Effector CD8-positive, alpha-beta T cell (primary cell): ENCODE results near the gene AGER.
"Not testable (repeated sequence)": the region's sequence is repeated elsewhere in the genome, so short reads cannot be mapped to it uniquely, and the experiment has no call there.

ENCODE experiments used
- DNase-seq: peaks from one replicate; lab custom pipeline; 2025; lab: John Stamatoyannopoulos, UW

The AGER gene

DNA sequence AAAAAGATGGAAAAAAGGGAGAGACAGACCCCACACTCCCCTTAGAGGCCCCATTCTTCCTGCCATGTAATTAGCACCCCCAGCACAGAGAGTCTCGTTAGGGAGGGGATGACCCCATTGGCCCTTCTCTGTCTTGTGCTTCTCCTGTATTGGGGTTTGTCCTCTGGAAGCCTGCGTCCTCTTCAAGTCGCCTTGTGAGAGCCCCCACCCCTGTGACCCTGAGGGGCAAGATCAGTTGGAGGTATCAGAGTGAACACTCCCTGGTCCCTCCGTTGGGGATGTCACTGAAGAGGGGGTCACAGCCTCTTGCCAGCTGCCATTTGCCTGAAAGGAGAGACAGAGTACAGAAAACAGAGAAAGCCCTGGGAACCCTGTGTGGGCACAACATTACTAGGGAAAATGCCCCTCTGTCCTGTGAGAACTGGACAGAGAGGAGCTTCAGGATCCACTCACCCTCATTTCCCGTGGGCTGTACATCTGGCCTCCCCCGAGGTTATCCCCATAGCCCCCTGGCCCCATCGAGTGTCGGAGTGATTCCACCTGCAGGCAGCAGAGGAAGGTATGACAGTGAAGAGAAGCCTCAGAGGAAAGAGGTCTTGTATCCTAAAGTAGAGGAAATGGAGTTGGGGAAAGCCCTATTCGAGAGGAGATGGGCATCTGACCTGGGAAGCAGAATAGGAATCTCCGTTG lies 2.2 kb upstream of the AGER start:
- DNase-seq, result not testable (repeated sequence)

GRCh38 chr6:32185681-32186131 lies 1.7 kb upstream of the AGER start:
- not testable (repeated sequence) for DNase-seq

GRCh38 chr6:32183483-32184083 lies 470 bp downstream of the AGER start:
- DNase-seq, result no peak

DNA sequence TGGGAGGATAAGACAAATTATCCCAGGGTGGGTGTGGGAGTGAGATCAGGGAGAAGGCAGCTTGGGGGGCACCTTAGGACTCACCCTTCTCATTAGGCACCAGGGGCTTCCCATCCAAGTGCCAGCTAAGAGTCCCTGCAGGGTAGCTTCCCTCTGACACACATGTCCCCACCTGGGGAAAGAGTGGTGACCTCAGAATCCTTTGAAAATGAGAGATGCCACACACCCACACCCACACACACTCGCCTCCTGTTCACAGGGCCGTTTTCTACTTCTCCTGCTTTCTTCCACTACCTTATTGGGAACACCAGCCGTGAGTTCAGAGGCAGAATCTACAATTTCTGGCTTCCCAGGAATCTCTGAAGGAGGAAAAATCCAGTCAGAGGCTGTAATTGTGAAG lies 1.0 kb downstream of the AGER start:
- DNase-seq, result no peak

DNA sequence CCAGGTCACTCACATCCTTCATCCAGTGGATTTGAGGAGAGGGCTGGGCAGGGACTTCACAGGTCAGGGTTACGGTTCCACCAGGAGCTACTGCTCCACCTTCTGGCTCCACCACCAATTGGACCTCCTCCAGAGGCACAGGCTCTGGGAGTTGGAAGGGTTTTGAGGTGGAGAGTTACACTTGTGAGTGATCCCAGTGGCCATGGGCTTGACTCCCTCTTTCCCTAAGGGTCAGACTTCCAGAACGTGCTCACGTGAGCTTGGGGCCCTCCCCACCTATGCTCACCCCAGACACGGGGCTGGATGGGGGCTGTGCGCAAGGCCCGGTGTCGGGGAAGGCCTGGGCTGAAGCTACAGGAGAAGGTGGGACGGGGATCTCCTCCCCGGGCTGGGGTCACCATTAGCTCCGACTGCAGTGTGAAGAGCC lies 1.5 kb downstream of the AGER start:
- no peak for DNase-seq

- DNase-seq, result no peak
Measured at GRCh38 chr6:32181915-32182529, 2.0 kb downstream of the AGER start.

GRCh38 chr6:32181148-32181702 lies 2.8 kb downstream of the AGER start:
- no peak for DNase-seq

GRCh38 chr6:32179766-32180405 lies 4.2 kb downstream of the AGER start:
- no peak for DNase-seq

DNA sequence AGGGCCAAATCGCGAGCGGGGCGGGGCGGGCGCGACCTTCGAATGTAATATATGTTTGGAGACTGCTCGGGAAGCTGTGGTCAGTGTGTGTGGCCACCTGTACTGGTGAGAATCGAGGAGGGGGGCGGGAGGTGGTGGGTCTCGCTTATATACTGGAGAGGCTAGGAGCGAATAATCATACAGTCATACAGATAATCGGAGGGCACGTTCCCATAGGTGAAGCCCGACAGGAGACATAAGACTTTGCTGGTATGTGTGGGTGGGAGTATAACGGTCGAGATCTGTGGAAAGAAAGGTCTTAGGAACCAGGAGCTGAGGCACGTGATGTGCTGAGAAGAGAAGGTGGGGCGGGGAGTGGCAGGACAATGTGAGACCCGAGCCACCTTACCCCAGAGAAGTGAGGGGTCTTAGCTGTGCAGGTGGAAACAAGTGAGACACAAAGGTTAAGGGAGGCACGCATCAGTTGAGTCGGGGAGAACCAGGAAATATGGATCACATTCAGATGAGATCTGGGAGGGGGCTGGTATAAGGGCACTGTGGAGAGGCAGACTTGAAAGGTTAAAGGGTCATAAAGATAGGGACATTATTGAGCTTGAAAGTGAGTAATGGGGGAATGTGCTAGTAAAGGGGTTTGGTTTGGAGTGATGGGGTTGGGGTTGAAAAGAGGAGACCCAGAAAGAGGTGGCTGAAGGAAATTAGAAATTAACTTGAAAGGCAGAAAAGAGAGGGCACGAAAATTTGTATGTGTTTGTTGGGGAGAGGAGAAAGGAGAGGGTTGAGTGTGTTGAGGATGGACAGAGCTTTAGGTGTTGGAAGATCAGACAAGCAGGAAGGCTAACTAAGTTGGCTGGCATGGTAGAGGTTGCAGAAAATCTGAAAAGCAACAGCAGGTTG lies 5.3 kb downstream of the AGER start:
- DNase-seq, result no peak

- peak; percentile 94 for DNase-seq
Measured at GRCh38 chr6:32177788-32178546, 6.1 kb downstream of the AGER start, which contains the start of gene RNF5. RNF5 (plus strand) TSS chr6:32178405; CDS start chr6:32178512, 107 bp downstream.

DNA sequence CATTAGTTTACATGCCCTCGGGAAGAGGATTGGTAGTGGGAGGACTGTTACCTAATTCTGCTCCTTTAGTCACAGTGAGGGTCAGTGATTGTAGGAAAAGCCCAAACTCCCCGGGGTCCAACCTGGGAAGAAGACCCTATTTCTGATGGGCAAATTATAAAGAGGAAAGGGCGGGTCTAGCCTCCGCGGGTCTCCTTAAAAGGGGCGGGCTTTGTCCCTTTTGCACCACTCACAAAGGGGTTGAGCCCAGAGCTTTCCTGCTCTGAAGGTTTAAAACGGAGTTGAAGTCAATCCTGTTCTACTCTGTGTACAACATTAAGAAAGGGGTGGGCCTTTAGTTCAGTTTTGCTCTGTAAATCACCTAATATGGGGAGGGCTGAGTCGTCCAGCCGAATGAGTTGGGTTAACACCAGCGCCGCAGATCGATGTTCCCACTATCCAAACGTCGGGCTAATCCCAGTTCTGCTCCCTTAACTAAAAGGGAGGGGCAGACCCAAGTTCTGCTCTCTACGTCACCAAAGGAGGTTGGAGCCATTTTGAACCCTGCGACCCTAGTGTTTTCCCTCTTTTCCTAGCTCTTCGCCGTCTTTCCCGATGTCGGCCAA lies 6.8 kb downstream of the AGER start:
- peak; percentile 45 for DNase-seq

- no peak for DNase-seq
Measured at GRCh38 chr6:32176476-32177182, 7.4 kb downstream of the AGER start.

- DNase-seq, result peak; percentile 90
Measured at GRCh38 chr6:32175711-32176475, 8.2 kb downstream of the AGER start, which contains the start of gene AGPAT1. AGPAT1 (minus strand) TSS chr6:32176084; CDS start chr6:32171496, 4,588 bp downstream.

GRCh38 chr6:32175322-32175710 lies 8.7 kb downstream of the AGER start:
- DNase-seq, result no peak

- DNase-seq, result no peak
Measured at GRCh38 chr6:32174416-32174815, 9.6 kb downstream of the AGER start.

DNA sequence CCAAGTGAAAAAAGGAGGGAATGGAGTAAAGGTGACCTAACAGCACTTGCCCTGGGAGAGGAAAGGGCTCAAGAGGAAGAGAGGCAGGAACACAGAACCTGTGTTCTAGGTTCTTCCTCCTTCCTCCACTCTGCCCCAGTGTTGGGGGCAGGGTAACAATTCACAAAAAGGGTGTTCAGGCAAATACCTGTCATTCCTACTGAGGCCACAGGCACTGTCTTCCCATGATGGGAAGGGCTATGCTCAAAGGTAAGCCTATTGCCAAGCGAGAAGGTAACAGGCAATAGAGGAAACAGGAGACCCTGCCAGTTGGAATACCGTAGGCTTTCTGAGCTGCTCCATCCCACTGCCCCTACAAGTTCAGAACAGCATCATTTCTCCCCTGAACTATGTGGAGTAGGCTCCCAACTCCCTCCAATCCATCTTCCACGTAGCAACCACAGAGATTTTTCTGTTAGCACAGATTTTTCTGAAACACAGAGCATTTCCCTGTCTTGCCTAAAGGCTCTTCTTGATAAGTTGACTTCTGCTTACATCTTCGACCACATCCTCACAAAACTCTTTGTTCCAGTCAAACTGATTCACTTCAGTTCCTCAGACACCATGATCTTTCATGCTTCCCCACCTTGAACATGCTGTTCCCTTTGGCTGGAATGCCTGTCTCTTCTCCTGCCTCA lies 10.9 kb downstream of the AGER start:
- no peak for DNase-seq

DNA sequence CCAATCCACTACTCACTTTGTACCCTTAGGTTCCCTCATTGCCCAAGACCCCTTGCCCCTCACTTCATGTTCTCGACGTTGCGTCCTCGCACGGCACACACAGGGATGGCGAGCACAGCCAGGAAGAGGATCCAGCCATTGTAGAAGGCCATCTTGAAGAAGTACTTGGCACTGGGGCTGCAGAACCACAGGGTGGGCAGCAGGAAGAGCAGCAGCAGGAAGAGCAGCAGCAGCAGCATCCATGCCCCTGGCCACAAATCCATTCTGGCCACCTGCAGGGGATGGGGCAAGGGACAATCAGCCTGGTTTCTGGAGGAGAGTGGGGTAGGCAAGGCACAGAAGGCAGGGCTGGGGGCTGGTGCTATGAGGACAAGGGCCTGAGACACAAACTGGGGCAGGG lies 12.8 kb downstream of the AGER start:
- DNase-seq, result no peak

DNA sequence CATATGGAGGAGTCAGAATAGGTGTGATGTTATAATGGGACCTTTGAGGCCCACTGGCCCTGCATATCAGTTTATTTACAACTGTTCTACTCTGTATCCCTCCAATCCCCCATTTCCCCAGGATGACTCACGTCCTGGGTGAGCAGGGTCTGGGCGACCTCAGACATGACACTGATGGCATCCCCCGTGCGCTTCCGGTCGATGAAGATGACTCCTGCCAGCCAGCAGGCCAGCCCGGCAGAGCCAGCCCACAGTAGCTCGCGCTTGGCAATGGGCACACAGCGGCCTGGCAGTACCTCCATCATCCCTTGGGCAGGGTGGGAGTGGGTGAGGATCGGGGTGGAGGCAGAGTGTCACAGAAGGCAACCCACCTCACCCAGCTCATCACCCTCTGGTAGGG lies 13.8 kb downstream of the AGER start:
- no peak for DNase-seq
